ENCODE measurements around the gene TSPAN14. TPM values are rescaled to one million over a fixed set of nuclear protein-coding genes. Genes with fewer than 3 reads are reported as not detected.
A peak's percentile ranks its signal among the peaks of the same experiment; 100 is the strongest.

TSPAN14 gene
- total RNA-seq, 1 donor from 2014 or later = 57.4 TPM

DNA sequence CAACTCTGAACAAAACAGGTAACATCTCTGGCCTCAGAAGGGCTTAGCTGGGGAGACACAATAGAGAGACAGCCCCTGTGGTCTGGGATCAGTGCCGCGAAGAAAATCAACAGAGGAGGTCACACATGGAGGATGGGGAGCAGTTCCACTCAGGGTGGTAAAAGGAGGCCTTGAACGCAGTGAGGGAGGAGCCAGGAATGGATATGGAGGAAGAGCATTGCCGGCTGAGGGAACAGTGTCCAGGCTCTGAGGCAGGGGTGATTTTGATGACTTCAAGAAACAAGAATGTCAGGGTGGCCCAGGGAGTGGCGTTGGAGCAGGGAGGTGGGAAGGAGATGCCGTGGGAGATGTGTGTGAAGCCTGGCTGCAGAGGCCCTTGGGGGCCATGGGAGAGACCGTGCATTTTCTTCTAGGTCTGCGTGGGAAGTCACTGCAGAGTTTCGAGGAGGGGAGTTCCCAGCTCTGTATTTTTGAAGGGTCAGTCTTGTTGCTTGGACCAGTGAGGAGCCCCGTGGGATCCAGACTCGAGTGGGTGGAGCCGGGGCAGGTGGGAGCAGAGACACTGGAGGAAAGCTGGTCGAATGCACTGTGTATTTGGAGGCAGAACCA lies 47.9 kb downstream of the TSPAN14 start:
- Mint-ChIP-seq H3K27me3 (ENCODE audit: low read depth) (no peaks in the 10 kb centered on the region), H3K4me3 (ENCODE audit: unreplicated experiment) (no peak overlapping the region), H3K9me3 (ENCODE audit: low read depth) (peaks cover 1% of the 10 kb centered on the region), H3K27ac (ENCODE audit: unreplicated experiment) (peak overlapping the region; percentile 25), H3K36me3 (ENCODE audit: low read depth) (no peaks in the 10 kb centered on the region), H3K4me1 (ENCODE audit: low read depth) (peaks cover 89% of the 10 kb centered on the region)
- no peak for DNase-seq (ENCODE audit: low spot score)
- TF ChIP-seq, protein P1, sequence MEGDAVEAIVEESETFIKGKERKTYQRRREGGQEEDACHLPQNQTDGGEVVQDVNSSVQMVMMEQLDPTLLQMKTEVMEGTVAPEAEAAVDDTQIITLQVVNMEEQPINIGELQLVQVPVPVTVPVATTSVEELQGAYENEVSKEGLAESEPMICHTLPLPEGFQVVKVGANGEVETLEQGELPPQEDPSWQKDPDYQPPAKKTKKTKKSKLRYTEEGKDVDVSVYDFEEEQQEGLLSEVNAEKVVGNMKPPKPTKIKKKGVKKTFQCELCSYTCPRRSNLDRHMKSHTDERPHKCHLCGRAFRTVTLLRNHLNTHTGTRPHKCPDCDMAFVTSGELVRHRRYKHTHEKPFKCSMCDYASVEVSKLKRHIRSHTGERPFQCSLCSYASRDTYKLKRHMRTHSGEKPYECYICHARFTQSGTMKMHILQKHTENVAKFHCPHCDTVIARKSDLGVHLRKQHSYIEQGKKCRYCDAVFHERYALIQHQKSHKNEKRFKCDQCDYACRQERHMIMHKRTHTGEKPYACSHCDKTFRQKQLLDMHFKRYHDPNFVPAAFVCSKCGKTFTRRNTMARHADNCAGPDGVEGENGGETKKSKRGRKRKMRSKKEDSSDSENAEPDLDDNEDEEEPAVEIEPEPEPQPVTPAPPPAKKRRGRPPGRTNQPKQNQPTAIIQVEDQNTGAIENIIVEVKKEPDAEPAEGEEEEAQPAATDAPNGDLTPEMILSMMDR (IDR thresholded peaks at IDR 0.05) = no peak

GRCh38 chr10:80502621-80503583 lies 48.8 kb downstream of the TSPAN14 start:
- Mint-ChIP-seq H3K9me3 (ENCODE audit: low read depth) (no peaks in the 10 kb centered on the region), H3K4me3 (ENCODE audit: unreplicated experiment) (no peak overlapping the region), H3K4me1 (ENCODE audit: low read depth) (peaks cover 82% of the 10 kb centered on the region), H3K27me3 (ENCODE audit: low read depth) (no peaks in the 10 kb centered on the region), H3K27ac (ENCODE audit: unreplicated experiment) (peak overlapping the region; percentile 71), H3K36me3 (ENCODE audit: low read depth) (no peaks in the 10 kb centered on the region)
- DNase-seq (ENCODE audit: low spot score) = no peak
- TF ChIP-seq, protein P1 (IDR thresholded peaks at IDR 0.05) = no peak

DNA sequence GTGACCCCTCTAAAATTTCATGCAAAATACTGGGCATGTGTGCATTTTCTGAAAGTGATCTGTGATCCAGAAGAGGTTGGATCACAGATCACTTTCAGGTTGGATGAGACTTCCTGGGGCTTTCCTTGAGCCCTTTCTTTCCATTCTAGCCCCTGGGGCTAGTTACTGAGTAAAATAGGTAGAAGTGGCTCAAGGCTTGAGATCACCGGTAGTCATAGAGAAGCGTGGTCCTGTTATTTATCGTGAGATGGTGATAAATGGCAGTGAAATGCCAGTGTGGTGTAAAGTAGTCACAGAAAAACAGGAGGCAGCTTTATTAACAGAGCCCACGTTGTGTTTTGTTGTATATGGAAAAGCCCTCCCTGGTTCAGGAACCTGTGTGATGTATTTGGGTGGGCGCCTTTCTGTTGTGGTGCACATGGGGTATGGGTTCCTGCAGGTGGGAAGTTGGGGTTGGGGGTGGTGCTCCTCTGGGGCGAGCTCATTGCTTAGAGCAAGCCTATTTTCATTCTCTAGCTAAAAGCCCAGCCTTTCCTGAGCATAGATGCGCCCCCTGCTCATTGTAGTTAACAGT lies 49.6 kb downstream of the TSPAN14 start:
- Mint-ChIP-seq H3K4me3 (ENCODE audit: unreplicated experiment) (no peak overlapping the region), H3K27ac (ENCODE audit: unreplicated experiment) (peak overlapping the region; percentile 22), H3K9me3 (ENCODE audit: low read depth) (no peaks in the 10 kb centered on the region), H3K4me1 (ENCODE audit: low read depth) (peaks cover 77% of the 10 kb centered on the region), H3K27me3 (ENCODE audit: low read depth) (no peaks in the 10 kb centered on the region), H3K36me3 (ENCODE audit: low read depth) (no peaks in the 10 kb centered on the region)
- TF ChIP-seq, protein P1 (IDR thresholded peaks at IDR 0.05) = no peak
- DNase-seq (ENCODE audit: low spot score) = no peak

- H3K4me3 Mint-ChIP-seq (ENCODE audit: unreplicated experiment) = no peak overlapping the region
- H3K4me1 Mint-ChIP-seq (ENCODE audit: low read depth) = peaks cover 77% of the 10 kb centered on the region
- no peaks in the 10 kb centered on the region for H3K27me3 Mint-ChIP-seq (ENCODE audit: low read depth)
- H3K36me3 Mint-ChIP-seq (ENCODE audit: low read depth) = no peaks in the 10 kb centered on the region
- TF ChIP-seq, protein P1 (IDR thresholded peaks at IDR 0.05) = no peak
- H3K9me3 Mint-ChIP-seq (ENCODE audit: low read depth) = no peaks in the 10 kb centered on the region
- DNase-seq (ENCODE audit: low spot score) = no peak
- peak overlapping the region; percentile 84 for H3K27ac Mint-ChIP-seq (ENCODE audit: unreplicated experiment)
Measured at GRCh38 chr10:80504158-80504811, 50.2 kb downstream of the TSPAN14 start.
